ENCODE data around the gene C17orf67. TPM values are rescaled to one million over a fixed set of nuclear protein-coding genes. Genes with fewer than 3 reads are reported as not detected.

C17orf67 gene
- total and polyA plus RNA-seq, 10 of the 15 experiments (the other 5 are each of a cell fraction or from before 2014, with no cell fraction given), result 0.24 to 3.3 (median 0.89) TPM

- SMC1A ChIA-PET (ENCODE audit: uncharacterized antibody, unreplicated experiment), result no interaction called here
- H3K9me3 ChIP-seq (replicated peaks; ENCODE audit: control insufficient read depth, insufficient read depth, low read length), result no peaks in the 10 kb centered on the region
- DNase-seq (ENCODE audit: low read depth, low spot score) (no peak), ATAC-seq (no peak), FAIRE-seq (no peak)
- H3K27ac ChIP-seq (ENCODE audit: control insufficient read depth, insufficient read depth), result no peak overlapping the region
- in situ Hi-C loops (cut with MboI), result no loop called here
- H3K4me2 ChIP-seq (ENCODE audit: control insufficient read depth, insufficient read depth), result no peak overlapping the region
- RAD21 ChIA-PET (ENCODE audit: unreplicated experiment), result no interaction called here
- no peaks in the 10 kb centered on the region; a peak in 1 of 4 replicates for H3K27me3 ChIP-seq (replicated peaks in 1 of 2; ENCODE audit: control insufficient read depth in 2 of 2, insufficient read depth in 2 of 2, low read length in 1 of 2)
- BruUV-seq (replicated peaks), result no TSS peak
- intact Hi-C loops (cut with micrococcal nuclease; ENCODE audit: unreplicated experiment), result no loop called here
- POLR2A ChIA-PET, result no interaction called here
- no peak overlapping the region for H3K4me3 ChIP-seq
- H4K20me1 ChIP-seq (ENCODE audit: control insufficient read depth, insufficient read depth), result no peaks in the 10 kb centered on the region
- no peaks in the 10 kb centered on the region for H3K36me3 ChIP-seq (ENCODE audit: control insufficient read depth in 2 of 2, insufficient read depth in 2 of 2, low read length in 1 of 2)
- 81% methylated on average over 6 of the region's 8 CpGs for WGBS (ENCODE audit: insufficient coverage, insufficient replicate concordance, low lambda C conversion rate, missing lambda C conversion rate)
- H3K9ac ChIP-seq (ENCODE audit: control insufficient read depth, insufficient read depth, low read length), result no peak overlapping the region
- no peak for TF ChIP-seq BHLHE40 (IDR thresholded peaks at IDR 0.05; ENCODE audit: borderline replicate concordance in 1 of 2, low read depth in 2 of 2, low read length in 1 of 2)
- TF ChIP-seq ZZZ3 (IDR thresholded peaks at IDR 0.05; ENCODE audit: control insufficient read depth, insufficient read length, low read depth), result no peak
- TF ChIP-seq ELK1 (IDR thresholded peaks at IDR 0.05; ENCODE audit: low read depth, low read length), result no peak
- TF ChIP-seq NFXL1 (IDR thresholded peaks at IDR 0.05; ENCODE audit: borderline replicate concordance), result no peak
- TF ChIP-seq, protein P1, sequence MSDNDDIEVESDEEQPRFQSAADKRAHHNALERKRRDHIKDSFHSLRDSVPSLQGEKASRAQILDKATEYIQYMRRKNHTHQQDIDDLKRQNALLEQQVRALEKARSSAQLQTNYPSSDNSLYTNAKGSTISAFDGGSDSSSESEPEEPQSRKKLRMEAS (IDR thresholded peaks at IDR 0.05; ENCODE audit: low read depth, low read length), result no peak
- TF ChIP-seq SIX5 (IDR thresholded peaks at IDR 0.05; ENCODE audit: low read depth, low read length, severe bottlenecking), result no peak
- TF ChIP-seq CREB1 (IDR thresholded peaks at IDR 0.05; ENCODE audit: low read depth), result no peak
- TF ChIP-seq EZH2 (IDR thresholded peaks at IDR 0.05; ENCODE audit: borderline replicate concordance, control insufficient read depth, low read depth, low read length), result no peak
- TF ChIP-seq, protein P2, sequence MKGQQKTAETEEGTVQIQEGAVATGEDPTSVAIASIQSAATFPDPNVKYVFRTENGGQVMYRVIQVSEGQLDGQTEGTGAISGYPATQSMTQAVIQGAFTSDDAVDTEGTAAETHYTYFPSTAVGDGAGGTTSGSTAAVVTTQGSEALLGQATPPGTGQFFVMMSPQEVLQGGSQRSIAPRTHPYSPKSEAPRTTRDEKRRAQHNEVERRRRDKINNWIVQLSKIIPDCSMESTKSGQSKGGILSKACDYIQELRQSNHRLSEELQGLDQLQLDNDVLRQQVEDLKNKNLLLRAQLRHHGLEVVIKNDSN (IDR thresholded peaks at IDR 0.05; ENCODE audit: borderline replicate concordance, extremely low read length, insufficient read depth, low read depth, low read length), result no peak
- TF ChIP-seq WRNIP1 (IDR thresholded peaks at IDR 0.05; ENCODE audit: borderline replicate concordance, low read depth, low read length), result no peak
- TF ChIP-seq CTCF (IDR thresholded peaks at IDR 0.05 in 2 of 3, conservative IDR thresholded peaks at IDR 0.05 in 1 of 3; ENCODE audit: control insufficient read depth in 2 of 3, extremely low read depth in 1 of 3, insufficient read depth in 1 of 3, low read depth in 3 of 3, low read length in 3 of 3), result no peak
- TF ChIP-seq MLLT1 (IDR thresholded peaks at IDR 0.05), result no peak
- TF ChIP-seq LARP7 (IDR thresholded peaks at IDR 0.05), result no peak
- no peak for TF ChIP-seq RUNX3 (IDR thresholded peaks at IDR 0.05; ENCODE audit: low read length)
- no peak for TF ChIP-seq NR2F1 (conservative IDR thresholded peaks at IDR 0.05)
- no peak for TF ChIP-seq RELA (IDR thresholded peaks at IDR 0.05; ENCODE audit: borderline replicate concordance, partially characterized antibody)
- no peak for TF ChIP-seq RCOR1 (conservative IDR thresholded peaks at IDR 0.05; ENCODE audit: low read depth, low read length)
- TF ChIP-seq CHD1 (IDR thresholded peaks at IDR 0.05; ENCODE audit: low read depth, low read length), result no peak
- H3K4me1 ChIP-seq (ENCODE audit: control insufficient read depth, insufficient read depth, low read length), result no peaks in the 10 kb centered on the region
- no peak overlapping the region for H2AFZ ChIP-seq (ENCODE audit: control insufficient read depth, low read depth, low read length)
- CTCF ChIA-PET, result no interaction called here
- no peaks in the 10 kb centered on the region for H3K79me2 ChIP-seq (ENCODE audit: control insufficient read depth, insufficient read depth, low read length)
These were observed 37.2 kb downstream of the C17orf67 start for GRCh38 chr17:56796536-56796935.
